MM.1S (cell line): ENCODE results near the gene PNMT.
"Not testable (repeated sequence)": the region's sequence is repeated elsewhere in the genome, so short reads cannot be mapped to it uniquely, and the experiment has no call there.

Experiments used
- DNase-seq: peaks from one replicate; pipeline ENCODE4 v3.0.0-alpha.2; 2015
- H2AFZ ChIP-seq: fragments of 300-600 bp; sonication (generic); 2 replicates; pipeline ENCODE4 v1.6.0; 2016; ENCODE audit warnings: antibody characterized with exemption, low read length
- H3F3A ChIP-seq: fragments of 300-600 bp; sonication (generic); 2 replicates; pipeline ENCODE4 v1.6.1; 2016; ENCODE audit warnings: mild to moderate bottlenecking, antibody characterized with exemption, low read length, moderate library complexity, mixed read lengths; ENCODE audit not compliant: insufficient read depth
- H3K27ac ChIP-seq: fragments of 300-600 bp; sonication (generic); 2 replicates; pipeline ENCODE4 v1.5.1; 2016; ENCODE audit warnings: mild to moderate bottlenecking, low read length
- H3K27me3 ChIP-seq: fragments of 300-600 bp; sonication (generic); replicated peaks from 2 replicates; pipeline ENCODE4 v1.6.0; 2016; ENCODE audit warnings: low read length; ENCODE audit not compliant: insufficient read depth
- H3K36me3 ChIP-seq: fragments of 300-600 bp; sonication (generic); replicated peaks from 2 replicates; pipeline ENCODE4 v1.6.1; 2016; ENCODE audit warnings: mild to moderate bottlenecking, low read length, mixed read lengths; ENCODE audit not compliant: insufficient read depth
- H3K4me1 ChIP-seq: fragments of 300-600 bp; sonication (generic); 2 replicates; pipeline ENCODE4 v1.6.1; 2016; ENCODE audit warnings: low read length, mixed read lengths
- H3K4me2 ChIP-seq: fragments of 300-600 bp; sonication (generic); 2 replicates; pipeline ENCODE4 v1.6.0; 2016; ENCODE audit warnings: low read depth, low read length
- H3K4me3 ChIP-seq: fragments of 300-600 bp; sonication (generic); 2 replicates; pipeline ENCODE4 v1.5.1; 2016; ENCODE audit warnings: low read length, mixed read lengths
- H3K79me2 ChIP-seq: fragments of 300-600 bp; sonication (generic); 2 replicates; pipeline ENCODE4 v1.6.1; 2016; ENCODE audit warnings: mixed run types, low read length, mixed read lengths
- H3K9ac ChIP-seq: fragments of 300-600 bp; sonication (generic); 2 replicates; pipeline ENCODE4 v1.6.1; 2016; ENCODE audit warnings: low read length, mixed read lengths
- H3K9me2 ChIP-seq: fragments of 300-600 bp; sonication (generic); replicated peaks from 2 replicates; pipeline ENCODE4 v1.6.1; 2016; ENCODE audit warnings: mild to moderate bottlenecking, low read length, mixed read lengths; ENCODE audit not compliant: insufficient read depth
- H3K9me3 ChIP-seq: fragments of 300-600 bp; sonication (generic); replicated peaks from 2 replicates; pipeline ENCODE4 v1.6.1; 2016; ENCODE audit warnings: mild to moderate bottlenecking, low read length, mixed read lengths; ENCODE audit not compliant: insufficient read depth
- H4K20me1 ChIP-seq: fragments of 300-600 bp; sonication (generic); 2 replicates; pipeline ENCODE4 v1.6.1; 2016; ENCODE audit warnings: mild to moderate bottlenecking, low read length, moderate library complexity, mixed read lengths; ENCODE audit not compliant: insufficient read depth
- EZH2 ChIP-seq: fragments of 300-600 bp; sonication (generic); optimal IDR thresholded peaks from 2 replicates; pipeline ENCODE3; 2017; ENCODE audit warnings: low read depth, mild to moderate bottlenecking, antibody characterized with exemption, low read length, mixed read lengths
- EZH2phosphoT487 ChIP-seq: fragments of 300-600 bp; sonication (generic); IDR thresholded peaks from 2 replicates; pipeline ENCODE4 v1.6.1; 2018; ENCODE audit warnings: antibody characterized with exemption, low read length
- TF ChIP-seq, protein P1 (sequence below): fragments of 300-600 bp; sonication (generic); IDR thresholded peaks from 2 replicates; pipeline ENCODE4 v1.5.1; 2016; ENCODE audit warnings: antibody characterized with exemption, low read length, mixed read lengths

The PNMT gene

DNA sequence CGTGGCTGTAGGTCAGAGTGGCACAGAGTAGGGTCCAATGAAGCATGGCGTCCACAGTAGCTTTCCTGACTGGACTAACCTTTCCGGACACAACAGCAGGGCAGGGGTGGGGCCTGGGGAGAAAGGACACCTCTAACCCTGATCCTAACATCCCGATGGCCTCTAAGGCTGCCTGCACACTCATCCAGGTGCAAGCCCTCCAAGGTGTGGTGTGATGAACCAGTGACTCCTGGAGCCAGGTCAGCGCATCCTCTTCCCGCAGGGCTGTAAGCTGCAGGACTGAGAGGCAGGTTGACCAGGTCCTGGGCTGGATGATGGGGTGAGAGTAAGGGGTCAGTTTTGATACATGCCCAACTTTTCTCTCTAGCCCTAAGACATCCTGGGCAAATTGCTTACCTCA lies 28.5 kb downstream of the PNMT start:
- no peaks in the 10 kb centered on the region for H3K36me3 ChIP-seq
- no peak for TF ChIP-seq EZH2
- TF ChIP-seq EZH2phosphoT487 = no peak
- TF ChIP-seq, protein P1, sequence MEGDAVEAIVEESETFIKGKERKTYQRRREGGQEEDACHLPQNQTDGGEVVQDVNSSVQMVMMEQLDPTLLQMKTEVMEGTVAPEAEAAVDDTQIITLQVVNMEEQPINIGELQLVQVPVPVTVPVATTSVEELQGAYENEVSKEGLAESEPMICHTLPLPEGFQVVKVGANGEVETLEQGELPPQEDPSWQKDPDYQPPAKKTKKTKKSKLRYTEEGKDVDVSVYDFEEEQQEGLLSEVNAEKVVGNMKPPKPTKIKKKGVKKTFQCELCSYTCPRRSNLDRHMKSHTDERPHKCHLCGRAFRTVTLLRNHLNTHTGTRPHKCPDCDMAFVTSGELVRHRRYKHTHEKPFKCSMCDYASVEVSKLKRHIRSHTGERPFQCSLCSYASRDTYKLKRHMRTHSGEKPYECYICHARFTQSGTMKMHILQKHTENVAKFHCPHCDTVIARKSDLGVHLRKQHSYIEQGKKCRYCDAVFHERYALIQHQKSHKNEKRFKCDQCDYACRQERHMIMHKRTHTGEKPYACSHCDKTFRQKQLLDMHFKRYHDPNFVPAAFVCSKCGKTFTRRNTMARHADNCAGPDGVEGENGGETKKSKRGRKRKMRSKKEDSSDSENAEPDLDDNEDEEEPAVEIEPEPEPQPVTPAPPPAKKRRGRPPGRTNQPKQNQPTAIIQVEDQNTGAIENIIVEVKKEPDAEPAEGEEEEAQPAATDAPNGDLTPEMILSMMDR = no peak
- H3K4me2 ChIP-seq = no peak overlapping the region
- H2AFZ ChIP-seq = no peak overlapping the region
- no peak overlapping the region for H3K4me3 ChIP-seq
- no peak overlapping the region for H3K27ac ChIP-seq
- no peak overlapping the region for H3K9ac ChIP-seq
- H3K79me2 ChIP-seq = no peaks in the 10 kb centered on the region
- H3K9me2 ChIP-seq = no peaks in the 10 kb centered on the region
- H4K20me1 ChIP-seq = no peaks in the 10 kb centered on the region
- no peaks in the 10 kb centered on the region for H3K9me3 ChIP-seq
- H3K4me1 ChIP-seq = no peaks in the 10 kb centered on the region
- H3K27me3 ChIP-seq = no peaks in the 10 kb centered on the region
- no peaks in the 10 kb centered on the region for H3F3A ChIP-seq
- DNase-seq = no peak

DNA sequence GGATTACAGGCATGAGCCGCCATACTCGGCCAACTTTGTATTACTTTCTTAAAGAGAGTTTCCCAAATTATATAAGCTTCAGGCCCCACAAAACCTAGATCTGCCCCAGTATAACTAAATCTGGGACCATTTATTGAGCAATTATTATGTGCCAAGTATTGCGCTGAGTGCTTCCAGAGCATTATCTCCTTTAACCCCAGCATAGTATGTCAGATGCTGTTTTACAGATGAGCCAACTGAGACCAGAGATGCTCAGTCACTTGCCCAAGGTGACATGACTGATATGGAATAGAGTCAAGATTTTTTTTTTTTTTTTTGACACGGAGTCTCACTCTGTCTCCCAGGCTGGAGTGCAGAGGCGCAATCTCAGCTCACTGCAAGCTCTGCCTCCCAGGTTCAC lies 29.7 kb downstream of the PNMT start:
- Histone ChIP-seq H3K27ac (no peak overlapping the region), H3K36me3 (no peaks in the 10 kb centered on the region), H3K79me2 (no peaks in the 10 kb centered on the region), H4K20me1 (no peaks in the 10 kb centered on the region), H3F3A (no peaks in the 10 kb centered on the region), H2AFZ (no peak overlapping the region), H3K9ac (no peak overlapping the region), H3K4me2 (no peak overlapping the region), H3K27me3 (no peaks in the 10 kb centered on the region), H3K4me1 (peaks cover 5% of the 10 kb centered on the region), H3K9me2 (no peaks in the 10 kb centered on the region), H3K4me3 (no peak overlapping the region), H3K9me3 (no peaks in the 10 kb centered on the region)
- no peak for DNase-seq
- TF ChIP-seq EZH2 (no peak), EZH2phosphoT487 (no peak)
- TF ChIP-seq, protein P1 = no peak

DNA sequence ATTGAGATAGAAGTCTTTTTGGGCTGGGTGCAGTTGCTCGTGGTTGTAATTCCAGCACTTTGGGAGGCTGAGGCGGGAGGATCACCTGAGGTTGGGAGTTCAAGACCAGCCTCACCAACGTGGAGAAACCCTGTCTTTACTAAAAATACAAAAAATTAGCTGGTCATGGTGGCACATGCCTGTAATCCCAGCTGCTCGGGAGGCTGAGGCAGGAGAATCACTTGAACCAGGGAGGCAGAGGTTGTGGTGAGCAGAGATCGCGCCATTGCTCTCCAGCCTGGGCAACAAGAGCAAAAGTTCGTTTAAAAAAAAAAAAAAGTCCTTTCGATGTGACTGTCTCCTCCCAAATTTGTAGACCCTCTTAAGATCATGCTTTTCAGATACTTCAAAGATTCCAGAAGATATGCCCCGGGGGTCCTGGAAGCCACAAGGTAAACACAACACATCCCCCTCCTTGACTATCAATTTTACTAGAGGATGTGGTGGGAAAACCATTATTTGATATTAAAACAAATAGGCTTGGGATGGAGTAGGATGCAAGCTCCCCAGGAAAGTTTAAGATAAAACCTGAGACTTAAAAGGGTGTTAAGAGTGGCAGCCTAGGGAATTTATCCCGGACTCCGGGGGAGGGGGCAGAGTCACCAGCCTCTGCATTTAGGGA lies 31.0 kb downstream of the PNMT start:
- H3K9me2 ChIP-seq, H3K4me3 ChIP-seq: not testable (repeated sequence)

DNA sequence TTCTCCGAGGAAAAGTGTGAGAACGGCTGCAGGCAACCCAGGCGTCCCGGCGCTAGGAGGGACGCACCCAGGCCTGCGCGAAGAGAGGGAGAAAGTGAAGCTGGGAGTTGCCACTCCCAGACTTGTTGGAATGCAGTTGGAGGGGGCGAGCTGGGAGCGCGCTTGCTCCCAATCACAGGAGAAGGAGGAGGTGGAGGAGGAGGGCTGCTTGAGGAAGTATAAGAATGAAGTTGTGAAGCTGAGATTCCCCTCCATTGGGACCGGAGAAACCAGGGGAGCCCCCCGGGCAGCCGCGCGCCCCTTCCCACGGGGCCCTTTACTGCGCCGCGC lies 31.5 kb downstream of the PNMT start, which contains the start of gene ERBB2:
Gene ERBB2, plus strand, starts transcription at position 247 of the 330 bp plus-strand sequence. CDS start 175 bp downstream, outside the sequence.
- Histone ChIP-seq H4K20me1 (no peaks in the 10 kb centered on the region), H2AFZ (no peak within 1 kb of the TSS), H3K9me2 (no peaks in the 10 kb centered on the region), H3K27ac (no peak within 1 kb of the TSS), H3K4me2 (no peak within 1 kb of the TSS), H3K9ac (no peak within 1 kb of the TSS), H3F3A (no peaks in the 10 kb centered on the region), H3K27me3 (no peaks in the 10 kb centered on the region), H3K36me3 (no peaks in the 10 kb centered on the region), H3K79me2 (no peaks in the 10 kb centered on the region), H3K4me1 (peaks cover 17% of the 10 kb centered on the region), H3K4me3 (no peak within 1 kb of the TSS), H3K9me3 (no peaks in the 10 kb centered on the region)
- TF ChIP-seq EZH2 (no peak), EZH2phosphoT487 (no peak)
- TF ChIP-seq, protein P1 = no peak
- no peak for DNase-seq

More for the DNA sequence above, 31.0 kb downstream of the PNMT start:
- not testable (repeated sequence) for H3K27me3 ChIP-seq, H2AFZ ChIP-seq, H3K9me3 ChIP-seq, H3K4me2 ChIP-seq, DNase-seq, H4K20me1 ChIP-seq, H3K27ac ChIP-seq, H3K36me3 ChIP-seq, H3K9ac ChIP-seq, H3K79me2 ChIP-seq, H3F3A ChIP-seq
- peaks cover 17% of the 10 kb centered on the region for H3K4me1 ChIP-seq
